GM19023 (cell line): ENCODE results near the gene UBE2E2.

Experiments
- ATAC-seq: cut with Tn5 transposase; IDR thresholded peaks from one replicate; pipeline ENCODE4 v1.9.1; 2021; ENCODE audit warnings: mild to moderate bottlenecking, moderate library complexity; ENCODE audit not compliant: unreplicated experiment

UBE2E2 gene

GRCh38 chr3:23239211-23240068, 36.3 kb downstream of the UBE2E2 start:
- ATAC-seq: no peak

- ATAC-seq: no peak
Measured at GRCh38 chr3:23240171-23240785, 37.2 kb downstream of the UBE2E2 start.

GRCh38 chr3:23241256-23241655, 38.1 kb downstream of the UBE2E2 start:
- ATAC-seq: no peak

GRCh38 chr3:23242106-23242505, 39.0 kb downstream of the UBE2E2 start:
- ATAC-seq: no peak

- ATAC-seq: no peak
Measured at GRCh38 chr3:23244324-23245041, 41.4 kb downstream of the UBE2E2 start.

GRCh38 chr3:23246651-23247050, 43.5 kb downstream of the UBE2E2 start:
- no peak for ATAC-seq

GRCh38 chr3:23248594-23249131, 45.5 kb downstream of the UBE2E2 start:
- ATAC-seq: no peak

GRCh38 chr3:23249961-23250360, 46.8 kb downstream of the UBE2E2 start:
- ATAC-seq: no peak

GRCh38 chr3:23252122-23252521, 49.0 kb downstream of the UBE2E2 start:
- no peak for ATAC-seq

GRCh38 chr3:23253214-23253613, 50.1 kb downstream of the UBE2E2 start:
- ATAC-seq: peak; percentile 51

- no peak for ATAC-seq
Measured at GRCh38 chr3:23254282-23254681, 51.2 kb downstream of the UBE2E2 start.

- no peak for ATAC-seq
Measured at GRCh38 chr3:23254835-23255234, 51.7 kb downstream of the UBE2E2 start.

- no peak for ATAC-seq
Measured at GRCh38 chr3:23256741-23257435, 53.8 kb downstream of the UBE2E2 start.

GRCh38 chr3:23258110-23258509, 55.0 kb downstream of the UBE2E2 start:
- ATAC-seq: no peak

- ATAC-seq: no peak
Measured at GRCh38 chr3:23259515-23259914, 56.4 kb downstream of the UBE2E2 start.

- no peak for ATAC-seq
Measured at GRCh38 chr3:23262766-23263165, 59.6 kb downstream of the UBE2E2 start.

- no peak for ATAC-seq
Measured at GRCh38 chr3:23263796-23264195, 60.7 kb downstream of the UBE2E2 start.

- ATAC-seq: no peak
Measured at GRCh38 chr3:23264413-23264812, 61.3 kb downstream of the UBE2E2 start.

GRCh38 chr3:23270423-23270822, 67.3 kb downstream of the UBE2E2 start:
- no peak for ATAC-seq

GRCh38 chr3:23271876-23272741, 69.0 kb downstream of the UBE2E2 start:
- no peak for ATAC-seq
